ENCODE results near the gene HPCAL1.

GRCh38 chr2:10305254-10305635 is 2.5 kb downstream of the HPCAL1 start:
- TF ChIP-seq CTCF (conservative IDR thresholded peaks at IDR 0.05; ENCODE audit: low read length): no peak
- TF ChIP-seq EZH2phosphoT487 (IDR thresholded peaks at IDR 0.05; ENCODE audit: borderline replicate concordance, low read depth, low read length): no peak

Measured in OCI-LY7 (cell line).